ENCODE measurements around the gene KSR2. TPM values are rescaled to one million over a fixed set of nuclear protein-coding genes. Genes with fewer than 3 reads are reported as not detected.
A peak's percentile ranks its signal among the peaks of the same experiment; 100 is the strongest.

Gene KSR2
- total RNA-seq, 1 donor from 2014 or later: 0.47 TPM

- H3K27ac Mint-ChIP-seq (ENCODE audit: unreplicated experiment): no peak overlapping the region
- no peak for DNase-seq
- peaks cover 14% of the 10 kb centered on the region for H3K36me3 Mint-ChIP-seq (ENCODE audit: unreplicated experiment)
- peaks cover 2% of the 10 kb centered on the region for H3K27me3 Mint-ChIP-seq (ENCODE audit: unreplicated experiment)
- H3K4me1 Mint-ChIP-seq (ENCODE audit: low read depth, unreplicated experiment): peaks cover 6% of the 10 kb centered on the region
- TF ChIP-seq, protein P1, sequence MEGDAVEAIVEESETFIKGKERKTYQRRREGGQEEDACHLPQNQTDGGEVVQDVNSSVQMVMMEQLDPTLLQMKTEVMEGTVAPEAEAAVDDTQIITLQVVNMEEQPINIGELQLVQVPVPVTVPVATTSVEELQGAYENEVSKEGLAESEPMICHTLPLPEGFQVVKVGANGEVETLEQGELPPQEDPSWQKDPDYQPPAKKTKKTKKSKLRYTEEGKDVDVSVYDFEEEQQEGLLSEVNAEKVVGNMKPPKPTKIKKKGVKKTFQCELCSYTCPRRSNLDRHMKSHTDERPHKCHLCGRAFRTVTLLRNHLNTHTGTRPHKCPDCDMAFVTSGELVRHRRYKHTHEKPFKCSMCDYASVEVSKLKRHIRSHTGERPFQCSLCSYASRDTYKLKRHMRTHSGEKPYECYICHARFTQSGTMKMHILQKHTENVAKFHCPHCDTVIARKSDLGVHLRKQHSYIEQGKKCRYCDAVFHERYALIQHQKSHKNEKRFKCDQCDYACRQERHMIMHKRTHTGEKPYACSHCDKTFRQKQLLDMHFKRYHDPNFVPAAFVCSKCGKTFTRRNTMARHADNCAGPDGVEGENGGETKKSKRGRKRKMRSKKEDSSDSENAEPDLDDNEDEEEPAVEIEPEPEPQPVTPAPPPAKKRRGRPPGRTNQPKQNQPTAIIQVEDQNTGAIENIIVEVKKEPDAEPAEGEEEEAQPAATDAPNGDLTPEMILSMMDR (IDR thresholded peaks at IDR 0.05; ENCODE audit: partially characterized antibody, unreplicated experiment): no peak
- H3K9me3 Mint-ChIP-seq (ENCODE audit: unreplicated experiment): no peaks in the 10 kb centered on the region
- H3K4me3 Mint-ChIP-seq (ENCODE audit: unreplicated experiment): no peak overlapping the region
These were observed 501.2 kb downstream of the KSR2 start for GRCh38 chr12:117467588-117467987.

GRCh38 chr12:117466677-117467362 is 502.0 kb downstream of the KSR2 start:
- H3K4me1 Mint-ChIP-seq (ENCODE audit: low read depth, unreplicated experiment): peaks cover 6% of the 10 kb centered on the region
- H3K4me3 Mint-ChIP-seq (ENCODE audit: unreplicated experiment): peak overlapping the region; percentile 22
- H3K27me3 Mint-ChIP-seq (ENCODE audit: unreplicated experiment): peaks cover 2% of the 10 kb centered on the region
- H3K27ac Mint-ChIP-seq (ENCODE audit: unreplicated experiment): peak overlapping the region; percentile 19
- DNase-seq: peak; percentile 39
- peaks cover 19% of the 10 kb centered on the region for H3K36me3 Mint-ChIP-seq (ENCODE audit: unreplicated experiment)
- no peaks in the 10 kb centered on the region for H3K9me3 Mint-ChIP-seq (ENCODE audit: unreplicated experiment)
- TF ChIP-seq, protein P1 (IDR thresholded peaks at IDR 0.05; ENCODE audit: partially characterized antibody, unreplicated experiment): no peak

GRCh38 chr12:117461732-117462131 is 507.1 kb downstream of the KSR2 start:
- H3K27me3 Mint-ChIP-seq (ENCODE audit: unreplicated experiment): peaks cover 2% of the 10 kb centered on the region
- DNase-seq: no peak
- no peak overlapping the region for H3K4me3 Mint-ChIP-seq (ENCODE audit: unreplicated experiment)
- no peak overlapping the region for H3K27ac Mint-ChIP-seq (ENCODE audit: unreplicated experiment)
- TF ChIP-seq, protein P1 (IDR thresholded peaks at IDR 0.05; ENCODE audit: partially characterized antibody, unreplicated experiment): no peak
- peaks cover 3% of the 10 kb centered on the region for H3K4me1 Mint-ChIP-seq (ENCODE audit: low read depth, unreplicated experiment)
- no peaks in the 10 kb centered on the region for H3K9me3 Mint-ChIP-seq (ENCODE audit: unreplicated experiment)
- H3K36me3 Mint-ChIP-seq (ENCODE audit: unreplicated experiment): peaks cover 19% of the 10 kb centered on the region

DNA sequence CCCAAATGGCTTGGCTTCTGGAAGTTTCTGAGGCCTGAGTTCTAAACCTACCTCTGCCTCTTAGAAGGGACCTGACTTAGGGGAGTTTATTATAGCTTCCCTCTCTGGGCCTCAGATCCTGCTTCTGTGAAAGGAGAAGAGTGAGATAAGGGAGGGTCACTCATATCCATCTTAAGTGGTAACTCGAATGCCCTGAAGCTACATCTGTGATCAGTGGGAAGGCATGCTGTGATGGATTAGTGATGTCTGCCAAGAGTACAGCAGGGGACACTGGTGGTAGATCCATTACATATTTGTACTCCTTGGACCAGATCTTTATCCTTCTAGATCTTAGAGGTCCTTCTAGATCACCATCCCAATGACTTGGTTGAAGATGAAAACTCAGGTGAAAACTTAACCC is 509.6 kb downstream of the KSR2 start:
- H3K27me3 Mint-ChIP-seq (ENCODE audit: unreplicated experiment): peaks cover 2% of the 10 kb centered on the region

GRCh38 chr12:117457189-117457588 is 511.6 kb downstream of the KSR2 start:
- Mint-ChIP-seq H3K4me3 (ENCODE audit: unreplicated experiment) (no peak overlapping the region), H3K27ac (ENCODE audit: unreplicated experiment) (no peak overlapping the region), H3K4me1 (ENCODE audit: low read depth, unreplicated experiment) (no peaks in the 10 kb centered on the region), H3K27me3 (ENCODE audit: unreplicated experiment) (peaks cover 2% of the 10 kb centered on the region), H3K36me3 (ENCODE audit: unreplicated experiment) (peaks cover 5% of the 10 kb centered on the region), H3K9me3 (ENCODE audit: unreplicated experiment) (peaks cover 3% of the 10 kb centered on the region)
- DNase-seq: no peak
- TF ChIP-seq, protein P1 (IDR thresholded peaks at IDR 0.05; ENCODE audit: partially characterized antibody, unreplicated experiment): no peak

More for the DNA sequence above, 509.6 kb downstream of the KSR2 start:
- no peaks in the 10 kb centered on the region for H3K4me1 Mint-ChIP-seq (ENCODE audit: low read depth, unreplicated experiment)
- TF ChIP-seq, protein P1 (IDR thresholded peaks at IDR 0.05; ENCODE audit: partially characterized antibody, unreplicated experiment): no peak
- H3K4me3 Mint-ChIP-seq (ENCODE audit: unreplicated experiment): no peak overlapping the region
- H3K36me3 Mint-ChIP-seq (ENCODE audit: unreplicated experiment): peaks cover 18% of the 10 kb centered on the region
- no peak for DNase-seq
- H3K9me3 Mint-ChIP-seq (ENCODE audit: unreplicated experiment): peaks cover 3% of the 10 kb centered on the region
- no peak overlapping the region for H3K27ac Mint-ChIP-seq (ENCODE audit: unreplicated experiment)
